ENCODE results near the gene CTSA.

GRCh38 chr20:45940469-45940868 is 49.3 kb downstream of the CTSA start:
- no peak for TF ChIP-seq GATA3 (IDR thresholded peaks at IDR 0.05; ENCODE audit: low read depth, low read length)
- TF ChIP-seq GATA2 (IDR thresholded peaks at IDR 0.05; ENCODE audit: low read depth, low read length), result no peak
